Stimulated activated CD8-positive, alpha-beta memory T cell treated with anti-CD3 and anti-CD28 coated beads, Interleukin-4, amount 100 ng/mL, for 4 hours (primary cell): ENCODE data around the gene NR1D1.

Experiments used
- DNase-seq, 2 donors: peaks; one replicate each; pipeline ENCODE4 v3.0.0-alpha.2; 2020; ENCODE audit warnings: low read depth in 2 of 2, low spot score in 1 of 2

Gene NR1D1

DNA sequence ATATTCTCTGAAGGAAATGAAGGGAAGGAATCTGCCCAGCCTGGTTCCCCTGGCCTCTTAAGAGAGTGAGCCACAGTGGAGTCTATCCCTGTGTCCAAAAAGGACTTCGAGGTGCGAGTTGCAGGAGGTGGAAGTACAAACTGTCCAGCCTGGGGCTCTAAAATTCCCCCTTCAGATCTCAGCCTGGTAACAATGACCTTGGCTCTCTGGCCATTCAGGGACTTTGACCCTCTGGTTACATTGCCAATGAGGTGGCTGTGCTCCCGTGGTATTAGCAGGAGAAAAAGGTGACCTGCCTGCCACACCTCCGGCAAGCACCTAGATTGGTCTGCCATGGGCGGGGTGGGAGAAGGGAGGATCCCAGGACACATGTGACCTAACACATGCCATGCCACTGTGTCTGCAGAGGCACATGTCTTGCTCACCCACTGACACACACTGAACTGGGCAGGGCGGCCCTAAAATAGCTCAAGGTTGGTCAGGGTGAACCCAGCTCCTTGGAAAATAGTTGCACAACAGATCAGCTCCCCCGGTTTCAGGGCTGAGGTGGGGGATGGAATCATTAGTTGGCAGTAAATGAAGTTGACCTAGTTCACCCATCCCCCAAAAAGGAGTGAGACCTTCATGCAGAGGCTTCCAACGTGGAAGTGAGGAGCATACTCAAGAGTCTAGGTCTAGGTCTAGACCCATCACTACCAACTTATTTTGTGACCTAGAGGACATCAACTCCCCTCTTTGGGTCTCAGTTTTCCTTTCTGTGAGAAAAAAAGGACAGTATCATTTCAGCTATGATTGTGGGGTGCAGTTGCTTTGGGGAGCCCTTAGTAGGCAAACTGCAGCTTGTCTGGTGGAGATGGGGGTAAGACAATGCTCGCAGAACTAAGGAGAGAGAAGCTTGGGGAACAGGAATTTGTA lies 2.2 kb downstream of the NR1D1 start:
- DNase-seq: no peak

DNA sequence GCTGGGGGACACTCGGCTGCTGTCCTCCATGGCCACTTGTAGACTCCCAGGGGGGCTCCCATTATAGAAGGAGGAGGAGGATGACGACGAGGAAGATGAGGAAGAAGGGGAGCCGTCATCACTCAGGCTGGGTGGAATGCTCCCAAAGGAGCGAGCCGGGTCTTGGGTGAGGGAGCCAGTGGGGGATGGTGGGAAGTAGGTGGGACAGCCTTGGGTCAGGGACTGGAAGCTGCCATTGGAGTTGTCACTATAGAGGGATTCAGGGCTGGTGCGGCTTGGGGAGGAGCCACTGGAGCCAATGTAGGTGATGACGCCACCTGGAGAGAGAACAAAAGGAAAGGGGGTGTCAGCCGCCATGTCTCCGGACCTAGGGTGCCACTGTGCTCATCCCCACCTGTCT lies 3.3 kb downstream of the NR1D1 start:
- no peak for DNase-seq

DNA sequence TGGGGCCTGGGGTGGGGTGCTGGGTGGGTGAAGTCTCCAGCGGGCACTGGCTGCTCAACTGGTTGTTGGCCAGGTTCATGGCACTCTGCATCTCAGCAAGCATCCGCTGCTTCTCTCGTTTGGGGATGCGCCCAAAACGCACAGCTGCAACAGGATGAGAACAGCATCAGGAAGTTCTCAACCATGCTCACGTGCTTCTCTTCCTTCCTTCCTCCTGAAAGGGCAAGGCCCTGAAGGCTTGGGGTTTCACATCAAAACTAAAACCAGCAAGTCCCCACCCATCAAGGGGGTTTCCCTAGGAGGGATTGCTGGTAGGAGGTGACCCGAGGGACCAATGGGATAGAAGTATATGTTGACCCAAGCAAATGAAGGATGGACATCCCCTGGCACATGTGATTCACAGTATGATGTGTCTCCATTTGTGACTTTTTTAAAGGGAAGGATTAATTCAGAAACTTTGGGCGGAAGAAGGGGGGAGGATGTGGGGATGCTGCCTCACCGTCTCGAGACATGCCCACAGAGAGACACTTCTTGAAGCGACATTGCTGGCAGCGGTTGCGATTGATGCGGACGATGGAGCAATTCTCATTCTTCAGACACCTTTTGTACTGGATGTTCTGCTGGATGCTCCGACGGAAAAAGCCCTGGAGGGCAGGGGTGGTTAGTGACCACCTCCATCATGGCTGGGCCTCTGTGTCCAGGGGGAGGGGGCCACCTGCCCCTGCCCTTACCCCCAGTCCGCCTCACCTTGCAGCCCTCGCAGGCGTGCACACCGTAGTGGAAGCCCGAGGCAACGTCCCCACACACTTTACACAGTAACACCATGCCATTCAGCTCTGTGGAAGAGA lies 4.2 kb downstream of the NR1D1 start:
- DNase-seq: peak; percentile 52 to 65

DNA sequence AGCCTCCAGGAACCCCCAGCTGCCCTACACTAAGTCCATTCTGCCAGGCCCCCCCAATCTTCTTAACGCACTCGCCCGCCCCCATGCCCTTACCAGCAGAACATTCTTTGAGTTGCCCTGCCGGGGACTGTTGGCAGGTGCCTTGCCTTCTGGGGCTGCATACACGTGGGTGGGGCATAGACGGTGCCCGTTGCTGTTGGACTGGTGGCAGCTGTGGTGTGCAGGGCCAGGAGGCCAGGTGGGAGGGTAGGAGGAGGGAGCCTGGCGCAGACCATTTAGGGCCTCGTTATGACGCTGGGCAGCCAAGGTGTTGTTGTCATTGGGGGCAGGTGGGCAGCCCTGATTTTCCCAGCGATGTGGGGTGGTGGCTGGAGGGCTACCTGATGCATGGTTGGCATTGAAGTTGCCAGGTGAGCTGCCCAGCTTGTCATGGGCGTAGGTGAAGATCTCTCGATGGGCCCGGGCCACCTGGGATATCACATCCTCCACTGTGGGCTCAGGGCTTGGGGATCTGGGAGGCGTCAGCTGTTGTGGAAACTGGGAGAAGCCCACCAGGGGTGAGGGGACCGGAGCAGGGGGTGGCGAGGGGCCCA lies 4.9 kb downstream of the NR1D1 start:
- DNase-seq: no peak

DNA sequence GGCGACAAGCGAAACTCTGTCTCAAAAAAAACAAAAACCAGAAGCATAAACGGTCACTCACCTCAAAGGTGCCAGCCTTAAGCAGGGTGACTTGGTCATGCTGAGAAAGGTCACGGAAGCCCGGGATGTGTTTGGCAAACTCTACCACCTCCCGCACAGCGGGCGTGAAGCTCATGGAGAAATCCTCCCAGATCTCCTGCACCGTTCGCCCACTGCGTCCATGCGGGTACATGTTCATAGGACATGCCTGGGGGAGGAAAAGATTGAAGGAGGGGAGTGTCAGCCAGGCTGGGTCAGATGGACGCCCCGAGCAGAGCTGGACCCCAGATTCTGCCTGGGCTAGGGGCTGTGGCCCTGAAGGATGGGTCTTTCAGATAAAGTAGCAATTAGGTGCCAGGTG lies 5.5 kb downstream of the NR1D1 start:
- DNase-seq: no peak

DNA sequence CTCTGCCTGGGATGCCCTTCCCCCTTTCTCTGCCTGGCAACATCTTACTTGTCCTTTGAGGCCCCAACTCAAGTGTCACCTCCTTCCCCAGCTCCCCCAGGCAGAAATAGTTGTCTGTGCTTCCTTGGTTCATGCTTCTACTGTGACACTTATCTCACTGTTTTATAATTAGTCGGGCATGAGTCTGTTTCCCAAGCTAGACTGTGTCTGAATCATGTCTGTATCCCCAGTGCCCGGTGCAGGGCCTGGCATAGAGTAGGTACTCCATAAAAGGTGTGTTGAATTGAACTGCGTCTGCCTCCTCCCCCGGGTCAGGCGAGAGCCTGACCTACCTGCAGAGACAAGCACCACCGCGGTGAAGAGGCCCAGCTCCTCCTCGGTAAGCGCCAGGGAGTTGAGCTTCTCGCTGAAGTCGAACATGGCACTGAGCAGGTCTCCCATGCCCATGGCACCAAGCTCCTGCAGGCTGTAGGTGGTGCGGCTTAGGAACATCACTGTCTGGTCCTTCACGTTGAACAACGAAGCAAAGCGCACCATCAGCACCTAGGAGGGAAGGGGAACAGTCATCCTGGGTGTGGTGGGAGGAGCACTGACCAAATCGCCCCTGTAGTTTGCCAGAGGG lies 6.7 kb downstream of the NR1D1 start:
- DNase-seq: no peak

DNA sequence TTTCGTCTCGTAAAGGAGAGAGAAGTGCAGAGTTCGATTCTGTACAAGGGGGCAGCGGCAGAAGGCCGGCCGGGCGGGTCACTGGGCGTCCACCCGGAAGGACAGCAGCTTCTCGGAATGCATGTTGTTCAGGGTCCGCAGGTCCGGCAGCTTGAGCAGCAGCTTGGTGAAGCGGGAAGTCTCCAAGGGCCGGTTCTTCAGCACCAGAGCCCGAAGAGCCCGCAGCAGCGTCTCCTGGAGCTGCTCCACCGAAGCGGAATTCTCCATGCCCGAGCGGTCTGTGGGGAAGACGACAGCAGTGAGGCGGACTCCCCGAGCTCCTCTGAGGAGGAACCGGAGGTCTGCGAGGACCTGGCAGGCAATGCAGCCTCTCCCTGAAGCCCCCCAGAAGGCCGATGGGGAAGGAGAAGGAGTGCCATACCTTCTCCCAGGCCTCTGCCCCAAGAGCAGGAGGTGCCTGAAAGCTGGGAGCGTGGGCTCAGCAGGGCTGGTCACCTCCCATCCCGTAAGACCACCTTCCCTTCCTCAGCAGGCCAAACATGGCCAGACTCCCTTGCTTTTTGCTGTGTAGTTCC lies 7.3 kb downstream of the NR1D1 start:
- no peak for DNase-seq

DNA sequence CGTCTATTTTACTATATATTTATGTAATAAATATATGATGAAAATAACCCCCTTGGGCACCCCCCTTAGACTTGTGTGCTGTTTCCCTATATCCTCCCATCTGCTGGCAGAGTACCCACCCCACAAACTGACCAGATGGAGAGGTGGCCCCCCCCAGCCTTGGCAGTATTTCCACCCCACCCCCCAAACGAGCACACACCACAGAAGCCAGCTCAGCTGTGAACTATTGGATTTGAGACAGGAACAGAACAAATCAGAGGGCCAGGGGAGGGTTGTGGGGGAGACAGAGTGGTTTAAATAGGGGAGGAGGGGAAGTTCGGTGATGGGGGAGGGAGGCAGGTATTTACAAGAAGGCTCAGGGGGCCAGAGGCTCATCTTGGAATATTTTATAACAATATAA lies 7.8 kb downstream of the NR1D1 start:
- no peak for DNase-seq

DNA sequence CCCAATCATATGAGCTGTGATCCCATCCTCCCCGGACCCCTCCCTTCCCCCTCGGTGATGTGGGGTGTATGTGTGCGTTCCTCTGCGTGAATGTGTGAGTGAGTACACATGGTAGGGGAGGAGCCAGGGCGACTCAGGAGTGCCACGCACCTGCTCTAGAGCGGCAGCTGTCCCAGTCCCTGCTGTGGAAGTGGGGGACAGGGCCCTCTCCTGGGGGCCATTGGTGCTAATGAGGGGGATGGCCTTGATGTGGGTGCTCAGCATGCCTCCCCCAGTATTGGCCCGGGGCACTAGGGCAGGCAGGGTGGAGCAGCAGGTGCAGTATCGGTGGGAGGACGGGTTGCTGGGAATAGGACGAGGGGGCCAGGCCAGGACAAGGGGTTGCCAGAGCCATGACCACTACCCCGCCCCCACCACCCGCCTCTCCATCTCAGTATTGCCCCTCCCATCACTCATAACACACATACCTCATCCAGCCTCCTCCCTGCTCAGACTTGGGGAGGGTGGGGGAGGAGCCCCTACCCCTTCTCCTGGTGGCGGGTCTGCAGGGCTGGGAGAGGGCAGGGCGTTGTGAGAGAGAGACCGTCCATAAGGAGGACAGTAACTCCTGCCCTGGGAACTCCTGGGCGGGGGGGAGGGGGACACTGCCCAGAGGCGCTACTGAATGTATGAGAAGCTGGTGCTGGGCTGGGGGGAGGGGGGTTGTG lies 8.5 kb downstream of the NR1D1 start:
- no peak for DNase-seq

DNA sequence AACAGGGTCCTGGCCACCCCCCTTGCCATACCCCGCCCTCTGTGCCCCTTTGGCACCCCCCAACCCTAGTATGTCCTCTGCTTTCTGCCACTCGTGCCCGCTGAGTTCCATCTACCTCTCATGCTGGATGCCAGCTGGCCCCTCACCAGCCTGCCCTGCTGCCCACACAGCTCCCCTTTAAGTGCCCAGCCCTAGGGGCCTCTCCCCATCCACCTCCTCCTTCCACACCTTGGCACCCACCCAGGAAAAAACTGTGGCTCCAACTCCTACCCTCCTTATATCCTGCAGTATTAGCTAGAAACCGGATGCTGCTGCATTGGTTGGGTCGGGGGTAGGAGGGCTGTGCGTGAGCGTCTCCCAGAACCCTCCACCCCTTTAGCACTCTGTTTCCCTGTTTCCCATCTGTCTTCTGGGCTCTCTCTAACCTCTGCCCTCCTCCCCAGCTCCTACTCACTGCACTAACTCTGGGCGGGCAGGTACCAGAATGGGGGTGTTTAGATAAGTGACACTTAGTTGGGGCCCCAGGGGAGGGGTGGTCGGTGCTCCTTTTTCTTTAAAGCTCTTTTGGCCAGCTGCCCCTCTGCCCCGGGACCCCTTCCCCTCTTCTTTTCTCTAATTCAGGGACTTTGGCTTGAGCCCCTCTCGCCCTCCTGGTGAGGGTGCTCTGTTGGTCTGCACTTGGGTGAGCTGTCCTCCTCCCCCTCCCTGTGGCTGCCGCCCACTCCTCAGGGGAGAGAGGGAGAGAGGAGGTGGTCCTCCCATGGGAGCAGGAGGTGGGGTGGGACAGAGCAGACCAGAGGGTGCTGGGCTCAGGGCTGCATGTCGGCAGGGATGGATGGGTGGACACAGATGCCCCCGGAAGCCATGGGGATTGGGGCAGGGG lies 9.9 kb downstream of the NR1D1 start:
- no peak for DNase-seq

DNA sequence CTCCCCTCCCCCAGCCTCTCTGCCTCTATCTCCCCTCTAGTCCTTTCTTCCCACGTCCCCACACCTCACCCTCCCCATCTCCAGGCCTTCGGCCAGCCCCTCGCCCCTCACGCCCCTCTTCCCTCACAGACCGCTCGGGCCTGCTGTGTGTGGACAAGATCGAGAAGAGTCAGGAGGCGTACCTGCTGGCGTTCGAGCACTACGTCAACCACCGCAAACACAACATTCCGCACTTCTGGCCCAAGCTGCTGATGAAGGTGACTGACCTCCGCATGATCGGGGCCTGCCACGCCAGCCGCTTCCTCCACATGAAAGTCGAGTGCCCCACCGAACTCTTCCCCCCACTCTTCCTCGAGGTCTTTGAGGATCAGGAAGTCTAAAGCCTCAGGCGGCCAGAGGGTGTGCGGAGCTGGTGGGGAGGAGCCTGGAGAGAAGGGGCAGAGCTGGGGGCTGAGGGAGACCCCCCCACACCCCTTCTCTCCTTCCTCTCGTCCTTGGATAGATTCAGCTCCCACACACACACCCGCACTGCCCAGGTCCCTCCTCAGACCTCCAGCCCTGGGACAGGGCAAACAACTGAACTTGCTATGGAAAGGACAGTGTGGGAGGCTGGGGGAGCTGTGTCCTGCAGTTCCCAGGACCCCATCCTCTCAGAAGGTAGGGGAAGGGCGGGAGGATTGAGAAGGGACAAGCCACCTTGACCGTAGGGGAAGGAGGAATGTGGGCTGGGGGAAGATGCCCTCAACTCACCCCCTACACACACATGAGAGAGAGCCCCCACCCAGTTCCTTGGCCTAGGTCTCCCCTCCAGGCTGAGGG lies 11.1 kb downstream of the NR1D1 start:
- DNase-seq: no peak

DNA sequence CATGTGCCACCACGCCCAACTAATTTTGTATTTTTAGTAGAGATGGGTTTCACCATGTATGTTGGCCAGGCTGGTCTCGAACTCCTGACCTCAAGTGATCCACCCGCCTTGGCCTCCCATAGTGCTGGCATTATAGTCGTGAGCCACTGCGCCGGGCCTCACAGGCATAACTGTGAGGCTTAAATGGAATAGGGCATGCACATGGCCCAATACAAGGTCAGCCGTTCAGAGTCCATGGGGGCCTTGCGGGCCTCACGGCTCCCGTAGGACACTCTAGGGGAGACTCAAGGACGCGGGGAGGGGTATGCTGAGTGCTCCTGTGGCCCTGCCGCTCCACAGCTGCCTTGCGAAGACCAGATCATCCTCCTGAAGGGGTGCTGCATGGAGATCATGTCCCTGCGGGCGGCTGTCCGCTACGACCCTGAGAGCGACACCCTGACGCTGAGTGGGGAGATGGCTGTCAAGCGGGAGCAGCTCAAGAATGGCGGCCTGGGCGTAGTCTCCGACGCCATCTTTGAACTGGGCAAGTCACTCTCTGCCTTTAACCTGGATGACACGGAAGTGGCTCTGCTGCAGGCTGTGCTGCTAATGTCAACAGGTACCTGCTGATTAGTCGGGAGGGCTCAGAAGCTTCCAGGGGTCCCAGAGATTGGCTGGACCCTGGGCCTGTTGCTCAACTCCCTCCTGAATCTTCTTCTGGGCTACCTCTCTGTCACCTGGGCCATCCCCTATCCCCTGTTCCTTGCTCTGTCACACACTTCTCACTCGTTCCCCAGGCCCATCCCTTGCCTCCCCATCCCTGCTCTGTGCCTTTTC lies 12.3 kb downstream of the NR1D1 start:
- no peak for DNase-seq

DNA sequence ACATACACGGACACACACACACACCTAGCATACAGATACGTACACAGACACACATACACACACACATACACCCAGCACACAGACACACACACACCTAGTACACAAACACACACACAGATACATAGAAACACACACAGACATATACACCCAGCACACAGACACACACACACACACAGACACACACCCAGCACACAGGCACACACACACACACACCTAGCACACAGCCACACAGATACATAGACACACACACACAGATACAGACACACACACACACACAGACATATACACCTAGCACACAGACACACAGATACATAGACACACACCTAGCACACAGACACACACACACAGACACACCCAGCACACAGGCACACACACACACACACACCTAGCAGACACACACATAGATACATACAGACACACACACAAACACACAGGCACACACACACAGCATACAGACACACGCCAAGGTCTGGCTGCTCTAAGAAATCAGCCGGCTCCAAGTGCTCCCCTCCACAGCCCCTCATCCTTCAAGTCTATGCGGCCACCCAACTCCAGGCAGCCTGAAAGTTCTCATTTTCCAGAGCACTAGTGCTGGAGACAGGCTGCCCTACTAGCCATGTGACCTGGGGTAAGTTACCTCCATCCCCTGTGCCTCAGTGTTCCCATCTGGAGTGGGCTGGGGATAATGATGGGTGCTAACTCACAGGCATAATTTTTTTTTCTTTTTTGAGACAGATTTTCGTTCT lies 13.2 kb downstream of the NR1D1 start:
- no peak for DNase-seq

DNA sequence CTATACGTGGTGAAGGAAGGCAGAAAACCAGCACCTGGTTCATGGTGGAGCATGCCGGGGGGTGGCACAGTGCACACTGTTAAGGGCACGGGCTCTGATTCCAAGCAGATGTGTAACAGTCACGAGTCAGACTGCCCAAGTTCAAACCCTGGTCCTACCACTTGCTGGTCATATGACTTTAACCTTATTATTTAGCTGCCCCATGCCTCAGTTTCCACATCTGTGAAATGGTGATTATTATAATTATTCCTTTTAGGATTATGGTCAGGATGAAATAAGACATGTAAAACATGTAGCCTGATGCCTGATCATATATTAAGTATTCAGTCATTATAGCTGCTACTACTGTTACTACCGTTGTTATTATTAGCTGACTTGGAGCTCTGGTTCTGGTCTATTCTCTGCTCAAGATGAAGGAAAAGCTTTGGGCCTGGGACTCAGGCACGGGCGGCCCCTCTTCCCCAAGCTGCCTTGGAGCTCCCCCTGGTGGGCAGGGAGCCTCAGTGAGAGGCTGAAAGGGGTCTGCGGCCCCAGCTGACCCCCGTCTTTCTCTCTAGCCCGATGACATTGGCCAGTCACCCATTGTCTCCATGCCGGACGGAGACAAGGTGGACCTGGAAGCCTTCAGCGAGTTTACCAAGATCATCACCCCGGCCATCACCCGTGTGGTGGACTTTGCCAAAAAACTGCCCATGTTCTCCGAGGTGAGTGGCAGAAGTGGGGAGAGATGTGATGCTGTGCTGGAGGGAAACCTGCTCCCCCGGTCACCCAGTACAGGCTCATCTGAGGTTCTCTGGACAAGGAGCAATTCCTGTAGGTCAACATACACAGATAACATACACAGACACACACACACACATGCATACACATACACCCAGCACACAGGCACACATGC lies 14.0 kb downstream of the NR1D1 start:
- DNase-seq: peak in 1 of 2 donors; percentile 47

DNA sequence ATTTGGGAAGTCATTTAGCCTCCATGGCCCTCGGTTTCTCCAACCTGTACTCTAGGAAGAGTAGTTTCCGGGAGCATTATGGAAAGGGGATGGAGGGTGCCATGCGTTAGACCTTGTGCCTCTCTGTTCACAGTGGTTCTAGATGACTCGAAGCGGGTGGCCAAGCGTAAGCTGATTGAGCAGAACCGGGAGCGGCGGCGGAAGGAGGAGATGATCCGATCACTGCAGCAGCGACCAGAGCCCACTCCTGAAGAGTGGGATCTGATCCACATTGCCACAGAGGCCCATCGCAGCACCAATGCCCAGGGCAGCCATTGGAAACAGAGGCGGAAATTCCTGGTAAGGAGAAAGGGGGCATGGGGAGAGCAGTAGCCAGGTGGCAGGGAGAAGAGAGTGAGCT lies 15.9 kb downstream of the NR1D1 start:
- no peak for DNase-seq

DNA sequence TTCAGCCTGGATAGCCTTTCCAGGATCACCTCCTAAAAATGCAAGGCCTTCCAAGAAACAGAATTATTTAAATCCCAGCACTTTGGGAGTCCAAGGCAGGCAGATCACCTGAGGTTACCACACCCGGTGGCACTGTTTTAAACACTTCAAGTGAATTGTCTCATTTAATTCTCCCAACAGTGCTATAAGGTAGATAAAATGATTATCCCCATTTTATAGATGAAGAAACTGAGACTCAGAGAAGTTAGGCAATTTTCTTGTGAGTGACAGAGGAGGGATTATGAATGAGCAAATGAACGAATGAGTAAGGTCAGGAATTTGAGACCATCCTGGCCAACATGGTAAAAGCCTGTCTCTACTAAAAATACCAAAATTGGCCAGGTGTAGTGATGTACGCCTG lies 20.8 kb downstream of the NR1D1 start:
- DNase-seq: no peak
